ENCODE measurements around the gene ENTPD3. TPM values are rescaled to one million over a fixed set of nuclear protein-coding genes. Genes with fewer than 3 reads are reported as not detected.

The ENTPD3 gene
- total and polyA plus RNA-seq, 2 of the 8 experiments (the other 6 are each of a cell fraction or from before 2014, with no cell fraction given) = 0.60 to 1.0 TPM

GRCh38 chr3:40465456-40465855, 78.5 kb downstream of the ENTPD3 start (continued):
- TF ChIP-seq SIN3A (conservative IDR thresholded peaks at IDR 0.05 in 1 of 2, IDR thresholded peaks at IDR 0.05 in 1 of 2; ENCODE audit: low read depth in 1 of 2, low read length in 2 of 2) = no peak
